H9 (cell line): ENCODE data around the gene ALX3. TPM values are rescaled to one million over a fixed set of nuclear protein-coding genes. Genes with fewer than 3 reads are reported as not detected.
A peak's percentile ranks its signal among the peaks of the same experiment; 100 is the strongest.

Source experiments
- DNase-seq: peaks from one replicate; pipeline ENCODE4 v3.0.0-alpha.2; 2017
- H2AFZ ChIP-seq: one replicate; pipeline ENCODE4 v1.6.1; 2013; ENCODE audit warnings: mild to moderate bottlenecking, low read length, control low read depth, moderate library complexity
- H2AK5ac ChIP-seq: 2 replicates; pipeline ENCODE4 v1.6.1; 2013; ENCODE audit warnings: low read length, control low read depth, mixed read lengths; ENCODE audit not compliant: insufficient read length
- H2BK120ac ChIP-seq: one replicate; pipeline ENCODE4 v1.6.1; 2013; ENCODE audit warnings: low read depth, mild to moderate bottlenecking, low read length, control low read depth, inconsistent platforms; ENCODE audit not compliant: poor library complexity, severe bottlenecking
- H2BK12ac ChIP-seq: 2 replicates; pipeline ENCODE4 v1.6.1; 2013; ENCODE audit warnings: low read length, control low read depth, mixed read lengths, low read depth; ENCODE audit not compliant: insufficient read length
- H2BK15ac ChIP-seq: 2 replicates; pipeline ENCODE4 v1.6.1; 2013; ENCODE audit warnings: low read depth, low read length, control low read depth
- H2BK20ac ChIP-seq: one replicate; pipeline ENCODE4 v1.6.1; 2013; ENCODE audit warnings: low read depth, mild to moderate bottlenecking, low read length, control low read depth, inconsistent platforms; ENCODE audit not compliant: poor library complexity, severe bottlenecking
- H2BK5ac ChIP-seq: 2 replicates; pipeline ENCODE4 v1.6.1; 2013; ENCODE audit warnings: low read length, control low read depth, mixed read lengths; ENCODE audit not compliant: insufficient read length
- H3K14ac ChIP-seq: 2 replicates; pipeline ENCODE4 v1.6.1; 2013; ENCODE audit warnings: low read length, control low read depth; ENCODE audit not compliant: insufficient read depth
- H3K18ac ChIP-seq: 2 replicates; pipeline ENCODE4 v1.6.1; 2013; ENCODE audit warnings: low read depth, mild to moderate bottlenecking, mixed read lengths, low read length, control low read depth; ENCODE audit not compliant: insufficient read length
- H3K23ac ChIP-seq: 2 replicates; pipeline ENCODE4 v1.6.1; 2013; ENCODE audit warnings: low read length, control low read depth, mixed read lengths, low read depth; ENCODE audit not compliant: insufficient read length
- H3K23me2 ChIP-seq: 2 replicates; pipeline ENCODE4 v1.6.1; 2013; ENCODE audit warnings: low read depth, mild to moderate bottlenecking, mixed read lengths, low read length, control low read depth; ENCODE audit not compliant: insufficient read length, poor library complexity, severe bottlenecking
- H3K27ac ChIP-seq: 2 replicates; pipeline ENCODE4 v1.5.1; 2013; ENCODE audit warnings: low read length, control low read depth, mixed read lengths, low read depth; ENCODE audit not compliant: insufficient read length
- H3K27me3 ChIP-seq: 2 replicates; pipeline ENCODE4 v1.6.1; 2013; ENCODE audit warnings: low read length, control low read depth, inconsistent platforms; ENCODE audit not compliant: insufficient read depth
- H3K4ac ChIP-seq: 2 replicates; pipeline ENCODE4 v1.6.1; 2013; ENCODE audit warnings: low read depth, mild to moderate bottlenecking, control low read depth, inconsistent platforms, low read length, moderate library complexity
- H3K4me1 ChIP-seq: 2 replicates; pipeline ENCODE4 v1.6.1; 2013; ENCODE audit warnings: low read length, control low read depth, inconsistent platforms; ENCODE audit not compliant: insufficient read depth
- H3K4me2 ChIP-seq: 2 replicates; pipeline ENCODE4 v1.6.1; 2013; ENCODE audit warnings: low read length, control low read depth, mixed read lengths; ENCODE audit not compliant: insufficient read length, insufficient read depth
- H3K56ac ChIP-seq: 2 replicates; pipeline ENCODE4 v1.6.1; 2013; ENCODE audit warnings: low read depth, mild to moderate bottlenecking, mixed read lengths, low read length, control low read depth; ENCODE audit not compliant: insufficient read length
- H3K79me1 ChIP-seq: 2 replicates; pipeline ENCODE4 v1.6.1; 2013; ENCODE audit warnings: low read depth, mild to moderate bottlenecking, moderate library complexity, low read length, control low read depth, inconsistent platforms; ENCODE audit not compliant: insufficient read depth, poor library complexity, severe bottlenecking
- H3K79me2 ChIP-seq: 2 replicates; pipeline ENCODE4 v1.6.1; 2013; ENCODE audit warnings: low read length, control low read depth, inconsistent platforms; ENCODE audit not compliant: insufficient read depth
- H3K9ac ChIP-seq: 2 replicates; pipeline ENCODE4 v1.6.1; 2013; ENCODE audit warnings: low read length, control low read depth, mixed read lengths; ENCODE audit not compliant: insufficient read length; ENCODE audit errors: extremely low read depth
- H3K9me3 ChIP-seq: one replicate; pipeline ENCODE4 v1.6.1; 2013; ENCODE audit warnings: low read depth, low read length, inconsistent platforms; ENCODE audit not compliant: control insufficient read depth
- H3T11ph ChIP-seq: one replicate; pipeline ENCODE4 v1.6.1; 2013; ENCODE audit warnings: mild to moderate bottlenecking, low read length, control low read depth, inconsistent platforms
- H4K20me1 ChIP-seq: one replicate; pipeline ENCODE4 v1.6.1; 2013; ENCODE audit not compliant: control insufficient read depth, insufficient read length, insufficient read depth
- H4K5ac ChIP-seq: 2 replicates; pipeline ENCODE4 v1.6.1; 2013; ENCODE audit warnings: low read depth, mild to moderate bottlenecking, mixed read lengths, low read length, control low read depth; ENCODE audit not compliant: insufficient read length
- H4K8ac ChIP-seq: replicated peaks from 2 replicates; pipeline ENCODE4 v1.6.1; 2013; ENCODE audit warnings: low read length, control low read depth, mixed read lengths, low read depth; ENCODE audit not compliant: insufficient read length
- H4K91ac ChIP-seq: 2 replicates; pipeline ENCODE4 v1.6.1; 2013; ENCODE audit warnings: low read depth, mild to moderate bottlenecking, moderate library complexity, mixed read lengths, low read length, control low read depth; ENCODE audit not compliant: insufficient read length
- H3K27ac Mint-ChIP-seq, 3 experiments: 2 replicates in 2 of 3; 3 replicates in 1 of 3; pipeline ENCODE4 v1.8.0; 2020 to 2021; ENCODE audit warnings: mixed read lengths in 3 of 3, mild to moderate bottlenecking in 1 of 3, moderate library complexity in 1 of 3
- H3K27me3 Mint-ChIP-seq: 2 replicates; pipeline ENCODE4 v1.8.0; 2021; ENCODE audit warnings: low read depth, mild to moderate bottlenecking, moderate library complexity, mixed read lengths
- H3K36me3 Mint-ChIP-seq, 3 experiments: 2 replicates in 2 of 3; 3 replicates in 1 of 3; pipeline ENCODE4 v1.8.0; 2020 to 2021; ENCODE audit warnings: low read depth in 3 of 3, mixed read lengths in 3 of 3; ENCODE audit not compliant: insufficient read depth in 1 of 3
- H3K4me1 Mint-ChIP-seq, 2 experiments: 2 replicates each; pipeline ENCODE4 v1.8.0; 2020; ENCODE audit warnings: mixed read lengths in 2 of 2
- H3K4me3 Mint-ChIP-seq, 2 experiments: 2 replicates in 1 of 2; 3 replicates in 1 of 2; pipeline ENCODE4 v1.8.0; 2020 to 2021; ENCODE audit warnings: mild to moderate bottlenecking in 2 of 2, mixed read lengths in 2 of 2, moderate library complexity in 1 of 2
- H3K9me3 Mint-ChIP-seq, 2 experiments: 2 replicates in 1 of 2; 3 replicates in 1 of 2; pipeline ENCODE4 v1.8.0; 2020; ENCODE audit warnings: mild to moderate bottlenecking in 2 of 2, mixed read lengths in 2 of 2, moderate library complexity in 1 of 2
- WGBS: extraction: QIAGEN DNeasy Blood & Tissue Kit; methylation state at CpG from one replicate; pipeline ENCODE4 v1.1.7; 2013; ENCODE audit warnings: missing lambda C conversion rate, low lambda C conversion rate, mixed read lengths; ENCODE audit not compliant: insufficient read length; ENCODE audit errors: extremely low coverage; 5-methylcytosine and 5-hydroxymethylcytosine counted together
- total RNA-seq: library from RNA; stranded (reverse); gene quantifications from 2 replicates; pipeline ENCODE4 v1.2.1, GENCODE V29; 2021
- TF ChIP-seq, protein P1 (sequence below): fragments of 200-600 bp; sonication (generic); conservative IDR thresholded peaks from 3 replicates; pipeline ENCODE4 v1.8.0; 2021; ENCODE audit warnings: antibody characterized with exemption, mild to moderate bottlenecking

ALX3 gene
- total RNA-seq, 1 experiment from 2014 or later: not detected

DNA sequence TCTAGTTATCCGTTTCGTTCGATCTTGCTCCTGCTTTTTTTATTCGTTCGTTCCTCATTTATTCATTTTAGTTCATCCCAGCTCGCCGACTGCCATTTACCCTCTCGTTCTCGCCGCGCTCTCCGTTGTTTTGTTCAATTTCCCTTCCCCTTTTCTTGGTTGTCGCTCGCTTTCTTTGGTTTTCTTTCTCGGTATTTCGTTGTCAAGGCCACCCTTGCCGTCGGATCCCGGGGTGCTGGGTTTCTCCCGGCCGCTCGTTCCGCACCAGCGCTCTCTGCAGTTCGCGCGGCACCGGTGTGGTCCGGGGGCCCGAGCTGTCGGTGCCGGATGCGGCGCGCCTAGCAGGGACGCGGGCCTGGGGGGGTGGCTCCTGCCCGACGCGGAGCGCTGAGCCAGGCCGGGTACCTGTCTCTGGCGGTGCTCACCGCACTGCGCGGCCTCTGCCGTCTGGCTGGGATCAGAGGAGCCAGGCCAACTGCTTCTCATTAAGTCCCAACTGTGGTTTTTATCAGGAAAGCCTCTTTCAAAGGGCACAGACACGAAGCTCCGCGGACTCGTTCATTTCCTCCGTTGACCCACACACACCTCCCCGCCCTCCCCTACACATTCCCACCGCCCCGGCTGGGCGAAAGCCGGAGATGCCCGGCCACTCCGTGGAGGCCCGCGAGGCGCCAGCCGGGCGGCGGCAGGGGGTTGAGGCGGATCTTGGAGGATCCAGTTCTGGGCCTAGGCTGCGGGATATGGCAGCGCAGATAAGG lies 1.6 kb downstream of the ALX3 start:
- peak overlapping the region; percentile 57 for H3K4me2 ChIP-seq
- Mint-ChIP-seq H3K27me3 (peaks cover 96% of the 10 kb centered on the region), H3K4me3 (peak overlapping the region; percentile 48 to 80), H3K27ac (no peak overlapping the region), H3K9me3 (peaks cover 0 to 3% of the 10 kb centered on the region in 2 experiments; a peak in 2 of 5 replicates), H3K36me3 (no peaks in the 10 kb centered on the region; a peak in 1 of 7 replicates), H3K4me1 (peaks cover 10 to 18% of the 10 kb centered on the region in 2 experiments)
- no peak overlapping the region for H3K9ac ChIP-seq
- H3K18ac ChIP-seq: no peak overlapping the region
- H4K91ac ChIP-seq: no peak overlapping the region
- no peak overlapping the region for H3K23ac ChIP-seq
- H3K27me3 ChIP-seq: peaks cover 74% of the 10 kb centered on the region
- H2BK15ac ChIP-seq: no peak overlapping the region
- H2BK120ac ChIP-seq: no peak overlapping the region
- no CpG with 5 or more reads among the region's 68 CpGs for WGBS
- H3K79me1 ChIP-seq: no peaks in the 10 kb centered on the region
- no peaks in the 10 kb centered on the region for H3K9me3 ChIP-seq
- no peak overlapping the region for H3K56ac ChIP-seq
- H2AFZ ChIP-seq: no peak overlapping the region
- no peaks in the 10 kb centered on the region; the same call in 1 of the 2 replicates for H3K4me1 ChIP-seq
- H2BK20ac ChIP-seq: no peak overlapping the region
- peaks cover 4% of the 10 kb centered on the region for H4K20me1 ChIP-seq
- no peak overlapping the region for H3K4ac ChIP-seq
- no peaks in the 10 kb centered on the region for H3K79me2 ChIP-seq
- no peak overlapping the region for H2BK5ac ChIP-seq
- no peak overlapping the region for H2AK5ac ChIP-seq
- H3K23me2 ChIP-seq: peaks cover 7% of the 10 kb centered on the region
- TF ChIP-seq, protein P1, sequence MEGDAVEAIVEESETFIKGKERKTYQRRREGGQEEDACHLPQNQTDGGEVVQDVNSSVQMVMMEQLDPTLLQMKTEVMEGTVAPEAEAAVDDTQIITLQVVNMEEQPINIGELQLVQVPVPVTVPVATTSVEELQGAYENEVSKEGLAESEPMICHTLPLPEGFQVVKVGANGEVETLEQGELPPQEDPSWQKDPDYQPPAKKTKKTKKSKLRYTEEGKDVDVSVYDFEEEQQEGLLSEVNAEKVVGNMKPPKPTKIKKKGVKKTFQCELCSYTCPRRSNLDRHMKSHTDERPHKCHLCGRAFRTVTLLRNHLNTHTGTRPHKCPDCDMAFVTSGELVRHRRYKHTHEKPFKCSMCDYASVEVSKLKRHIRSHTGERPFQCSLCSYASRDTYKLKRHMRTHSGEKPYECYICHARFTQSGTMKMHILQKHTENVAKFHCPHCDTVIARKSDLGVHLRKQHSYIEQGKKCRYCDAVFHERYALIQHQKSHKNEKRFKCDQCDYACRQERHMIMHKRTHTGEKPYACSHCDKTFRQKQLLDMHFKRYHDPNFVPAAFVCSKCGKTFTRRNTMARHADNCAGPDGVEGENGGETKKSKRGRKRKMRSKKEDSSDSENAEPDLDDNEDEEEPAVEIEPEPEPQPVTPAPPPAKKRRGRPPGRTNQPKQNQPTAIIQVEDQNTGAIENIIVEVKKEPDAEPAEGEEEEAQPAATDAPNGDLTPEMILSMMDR: no peak
- H2BK12ac ChIP-seq: no peak overlapping the region
- H3K27ac ChIP-seq: no peak overlapping the region
- no peak overlapping the region for H3K14ac ChIP-seq
- no peak overlapping the region for H3T11ph ChIP-seq
- DNase-seq: peak; percentile 50
- no peak overlapping the region for H4K8ac ChIP-seq
- H4K5ac ChIP-seq: no peak overlapping the region
